ENCODE data around the gene CHAF1A. TPM values are rescaled to one million over a fixed set of nuclear protein-coding genes. Genes with fewer than 3 reads are reported as not detected.

CHAF1A gene
- polyA plus RNA-seq, 1 donor: 33.5 TPM

DNA sequence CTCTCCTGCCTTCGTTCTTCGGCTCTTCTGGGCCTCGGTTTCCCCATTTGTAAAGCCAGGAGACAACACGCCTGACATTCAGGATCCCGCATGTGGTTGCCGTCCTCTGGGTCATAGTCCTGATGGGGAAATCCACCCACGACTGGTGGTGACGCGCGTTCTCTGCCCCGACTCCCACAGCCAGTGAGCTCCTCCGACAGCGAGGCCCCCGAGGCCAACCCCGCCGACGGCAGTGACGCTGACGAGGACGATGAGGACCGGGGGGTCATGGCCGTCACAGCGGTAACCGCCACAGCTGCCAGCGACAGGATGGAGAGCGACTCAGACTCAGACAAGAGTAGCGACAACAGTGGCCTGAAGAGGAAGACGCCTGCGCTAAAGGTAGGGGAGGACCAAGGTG lies 86.1 kb downstream of the CHAF1A start:
- no peak for DNase-seq

- DNase-seq: no peak
These were observed 89.0 kb downstream of the CHAF1A start for GRCh38 chr19:4491446-4491845.

DNA sequence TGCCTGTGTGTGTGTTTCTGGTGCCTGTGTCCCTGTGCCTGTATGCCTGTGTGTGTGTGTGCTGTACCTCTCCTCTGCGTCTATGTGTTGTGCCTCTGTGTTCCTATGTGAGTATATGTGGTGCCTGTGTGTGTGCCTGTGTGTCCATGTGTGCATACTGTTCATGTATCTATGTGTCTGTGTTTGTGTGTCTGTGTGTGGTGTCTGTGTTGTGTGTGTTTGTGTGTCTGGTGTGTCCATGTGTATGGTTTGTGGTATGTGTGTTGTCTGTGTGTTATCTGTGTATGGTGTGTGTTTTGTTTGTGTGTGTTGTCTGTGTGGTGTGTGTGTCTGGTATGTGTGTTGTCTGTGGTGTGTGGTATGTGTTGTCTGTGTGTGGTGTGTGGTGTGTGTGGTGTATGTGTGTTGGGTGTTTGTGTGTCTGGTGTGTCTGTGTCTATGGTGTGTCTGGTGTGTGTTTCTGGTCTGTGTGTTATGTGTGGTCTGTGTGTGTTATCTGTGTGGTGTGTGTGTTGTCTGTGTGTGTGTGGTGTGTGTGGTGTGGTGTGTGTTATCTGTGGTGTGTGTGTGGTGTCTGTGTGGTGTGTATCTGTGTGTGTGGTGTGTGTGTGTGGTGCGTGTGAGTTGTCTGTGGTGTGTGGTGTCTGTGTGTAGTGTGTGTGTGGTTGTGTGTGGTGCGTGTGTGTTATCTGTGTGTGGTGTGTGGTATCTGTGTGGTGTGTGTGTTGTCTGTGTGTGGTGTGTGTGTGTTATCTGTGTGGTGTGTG lies 90.1 kb downstream of the CHAF1A start:
- no peak for DNase-seq

Other genes starting within 250 kb of the CHAF1A start
- gene CREB3L3, start 249.0 kb upstream of the CHAF1A start, polyA plus RNA-seq (ENCODE audit: insufficient read length): 1.00 TPM
- gene SIRT6, start 220.1 kb upstream of the CHAF1A start, polyA plus RNA-seq (ENCODE audit: insufficient read length): 16.3 TPM
- gene ANKRD24, start 220.0 kb upstream of the CHAF1A start, polyA plus RNA-seq (ENCODE audit: insufficient read length): 1.4 TPM
- 0.35 TPM for gene EBI3, start 173.1 kb upstream of the CHAF1A start, polyA plus RNA-seq (ENCODE audit: insufficient read length)
- 16.6 TPM for gene YJU2, start 155.6 kb upstream of the CHAF1A start, polyA plus RNA-seq (ENCODE audit: insufficient read length)
- gene SHD, start 123.4 kb upstream of the CHAF1A start, polyA plus RNA-seq (ENCODE audit: insufficient read length): 2.4 TPM
- gene TMIGD2, start 100.3 kb upstream of the CHAF1A start, polyA plus RNA-seq (ENCODE audit: insufficient read length): 0.42 TPM
- 7.2 TPM for gene FSD1, start 98.0 kb upstream of the CHAF1A start, polyA plus RNA-seq (ENCODE audit: insufficient read length)
- gene STAP2, start 63.8 kb upstream of the CHAF1A start, polyA plus RNA-seq (ENCODE audit: insufficient read length): 23.3 TPM
- 23.2 TPM for gene MPND, start 59.1 kb upstream of the CHAF1A start, polyA plus RNA-seq (ENCODE audit: insufficient read length)
- 54.0 TPM for gene SH3GL1, start 2.1 kb upstream of the CHAF1A start, polyA plus RNA-seq (ENCODE audit: insufficient read length)
- gene UBXN6, start 55.2 kb downstream of the CHAF1A start, polyA plus RNA-seq (ENCODE audit: insufficient read length): 90.3 TPM
- gene HDGFL2, start 69.7 kb downstream of the CHAF1A start, polyA plus RNA-seq (ENCODE audit: insufficient read length): 58.8 TPM
- 1.3 TPM for gene PLIN4, start 115.8 kb downstream of the CHAF1A start, polyA plus RNA-seq (ENCODE audit: insufficient read length)
- gene PLIN5, start 132.6 kb downstream of the CHAF1A start, polyA plus RNA-seq (ENCODE audit: insufficient read length): 5.3 TPM
- gene LRG1, start 137.4 kb downstream of the CHAF1A start, polyA plus RNA-seq (ENCODE audit: insufficient read length): 0.90 TPM
- gene SEMA6B, start 157.0 kb downstream of the CHAF1A start, polyA plus RNA-seq (ENCODE audit: insufficient read length): 1.5 TPM
- 13.5 TPM for gene TNFAIP8L1, start 236.9 kb downstream of the CHAF1A start, polyA plus RNA-seq (ENCODE audit: insufficient read length)

Data from left kidney (tissue), 2 donors.